Body of pancreas (tissue), 4 donors: ENCODE measurements around the gene SCRG1. TPM values are rescaled to one million over a fixed set of nuclear protein-coding genes. Genes with fewer than 3 reads are reported as not detected.

Source experiments
- ATAC-seq: fragments of 150-250 bp; one replicate; pipeline ENCODE4 v1.9.1; 2016
- DNase-seq, 4 donors: peaks; one replicate each; pipeline ENCODE4 v3.0.0-alpha.2; 2019
- H3K27ac ChIP-seq, 4 donors: fragments of 200-600 bp; sonication (generic); 1 replicate in 3 of 4; 2 replicates in 1 of 4; pipeline versions ENCODE4 v1.5.1 to v1.6.1; 2016 to 2019; ENCODE audit warnings: mild to moderate bottlenecking in 1 of 4, mixed read lengths in 1 of 4, moderate library complexity in 1 of 4
- H3K27me3 ChIP-seq, 2 donors: fragments of 200-600 bp; sonication (generic); one replicate each; pipeline ENCODE4 v1.6.0; 2016; ENCODE audit warnings: mild to moderate bottlenecking in 1 of 2
- H3K36me3 ChIP-seq, 2 donors: fragments of 200-600 bp; sonication (generic); replicated peaks in 1 of 2; 2 replicates each; pipeline ENCODE4 v1.5.1; 2016; ENCODE audit warnings: low read depth in 2 of 2; ENCODE audit not compliant: insufficient read depth in 1 of 2
- H3K4me1 ChIP-seq: fragments of 200-600 bp; sonication (generic); one replicate; pipeline ENCODE4 v1.6.0; 2016
- H3K4me3 ChIP-seq, 2 donors: fragments of 200-600 bp; sonication (generic); 1 replicate in 1 of 2; 2 replicates in 1 of 2; pipeline ENCODE4 v1.5.1; 2016 to 2019
- H3K9me3 ChIP-seq, 3 donors: fragments of 200-600 bp; sonication (generic); 1 replicate in 2 of 3; 2 replicates in 1 of 3; pipeline ENCODE4 v1.5.1; 2016
- POLR2A ChIP-seq, 3 donors: fragments of 450-650 bp; IDR thresholded peaks; one replicate each; pipeline ENCODE4 v1.6.1; 2016; ENCODE audit warnings: antibody characterized with exemption in 3 of 3, mild to moderate bottlenecking in 2 of 3
- WGBS, 2 donors: methylation state at CpG; one replicate each; pipeline ENCODE4 v1.1.5; 2017; 5-methylcytosine and 5-hydroxymethylcytosine counted together
- intact Hi-C: fragments of 100-400 bp; cut with DNase I; formaldehyde crosslinking; loops from one replicate; pipeline ENCODE4 v1.15.1; 2023
- total RNA-seq, 2 donors: library from RNA; depleted of rRNA; stranded (reverse); fragments of >200 nt; gene quantifications; one replicate each; pipeline ENCODE4 v1.1.0, GENCODE V29; 2016
- TF ChIP-seq, protein P1 (sequence below), 7 experiments: fragments of 450-650 bp in 4 of 7; fragments of 200-600 bp in 3 of 7; sonication (generic) in 3 of 7; IDR thresholded peaks; one replicate each; pipeline ENCODE4 v1.5.1; 2016 to 2019; ENCODE audit warnings: antibody characterized with exemption in 7 of 7

SCRG1 gene
- total RNA-seq, 2 donors from 2014 or later: not detected

- Histone ChIP-seq H3K9me3 (no peaks in the 10 kb centered on the region), H3K27ac (no peak overlapping the region), H3K36me3 (no peaks in the 10 kb centered on the region), H3K4me1 (no peaks in the 10 kb centered on the region), H3K27me3 (no peaks in the 10 kb centered on the region), H3K4me3 (no peak overlapping the region)
- no peak for ATAC-seq
- DNase-seq: no peak
- TF ChIP-seq POLR2A (IDR thresholded peaks at IDR 0.05): no peak
- TF ChIP-seq, protein P1, sequence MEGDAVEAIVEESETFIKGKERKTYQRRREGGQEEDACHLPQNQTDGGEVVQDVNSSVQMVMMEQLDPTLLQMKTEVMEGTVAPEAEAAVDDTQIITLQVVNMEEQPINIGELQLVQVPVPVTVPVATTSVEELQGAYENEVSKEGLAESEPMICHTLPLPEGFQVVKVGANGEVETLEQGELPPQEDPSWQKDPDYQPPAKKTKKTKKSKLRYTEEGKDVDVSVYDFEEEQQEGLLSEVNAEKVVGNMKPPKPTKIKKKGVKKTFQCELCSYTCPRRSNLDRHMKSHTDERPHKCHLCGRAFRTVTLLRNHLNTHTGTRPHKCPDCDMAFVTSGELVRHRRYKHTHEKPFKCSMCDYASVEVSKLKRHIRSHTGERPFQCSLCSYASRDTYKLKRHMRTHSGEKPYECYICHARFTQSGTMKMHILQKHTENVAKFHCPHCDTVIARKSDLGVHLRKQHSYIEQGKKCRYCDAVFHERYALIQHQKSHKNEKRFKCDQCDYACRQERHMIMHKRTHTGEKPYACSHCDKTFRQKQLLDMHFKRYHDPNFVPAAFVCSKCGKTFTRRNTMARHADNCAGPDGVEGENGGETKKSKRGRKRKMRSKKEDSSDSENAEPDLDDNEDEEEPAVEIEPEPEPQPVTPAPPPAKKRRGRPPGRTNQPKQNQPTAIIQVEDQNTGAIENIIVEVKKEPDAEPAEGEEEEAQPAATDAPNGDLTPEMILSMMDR (IDR thresholded peaks at IDR 0.05): no peak
- intact Hi-C loops: no loop called here
- WGBS, 2 donors: 67 to 80% methylated on average over 2 of the region's 2 CpGs
Observed at GRCh38 chr4:173346074-173346473, 52.8 kb downstream of the SCRG1 start.

- Histone ChIP-seq H3K9me3 (no peaks in the 10 kb centered on the region), H3K4me3 (no peak overlapping the region), H3K36me3 (no peaks in the 10 kb centered on the region), H3K4me1 (no peaks in the 10 kb centered on the region), H3K27me3 (no peaks in the 10 kb centered on the region), H3K27ac (no peak overlapping the region)
- no peak for DNase-seq
- intact Hi-C loops: no loop called here
- ATAC-seq: no peak
- 36 to 49% methylated on average over 2 of the region's 2 CpGs for WGBS, 2 donors
- TF ChIP-seq, protein P1 (IDR thresholded peaks at IDR 0.05): no peak
- no peak for TF ChIP-seq POLR2A (IDR thresholded peaks at IDR 0.05)
Observed at GRCh38 chr4:173345648-173346047, 53.3 kb downstream of the SCRG1 start.

DNA sequence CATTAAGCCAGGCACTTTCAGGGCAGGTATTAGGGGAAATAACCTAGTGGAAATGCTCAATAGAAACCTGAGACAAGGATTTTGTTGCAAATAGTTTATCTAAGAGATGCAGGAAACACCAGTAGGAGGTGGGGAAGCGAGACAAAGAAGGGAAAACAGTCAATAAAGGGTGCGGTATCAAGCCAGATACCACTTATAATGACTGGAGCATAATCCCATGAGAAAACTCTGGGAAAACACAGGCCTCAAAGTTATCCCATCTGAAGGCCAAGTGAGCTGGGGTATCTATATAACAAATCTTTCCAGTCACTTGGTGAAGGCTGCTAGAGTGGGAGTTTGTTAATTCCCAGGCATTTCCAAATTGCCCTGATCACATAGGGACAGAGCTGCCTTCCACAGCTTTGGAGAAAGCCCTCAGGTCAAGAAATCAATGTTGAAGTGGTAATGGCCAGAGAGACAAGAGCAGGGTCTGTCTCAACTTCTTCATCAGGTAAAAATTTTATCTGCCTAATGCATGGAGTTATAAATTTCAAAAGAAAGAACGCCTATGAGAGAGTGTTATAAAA is 55.0 kb downstream of the SCRG1 start:
- TF ChIP-seq POLR2A (IDR thresholded peaks at IDR 0.05): no peak
- TF ChIP-seq, protein P1 (IDR thresholded peaks at IDR 0.05): no peak
- no peaks in the 10 kb centered on the region for H3K36me3 ChIP-seq
- H3K27me3 ChIP-seq: no peaks in the 10 kb centered on the region
- ATAC-seq (no peak), DNase-seq (no peak)
- no peaks in the 10 kb centered on the region for H3K9me3 ChIP-seq
- H3K4me1 ChIP-seq: no peaks in the 10 kb centered on the region
- intact Hi-C loops: no loop called here
- WGBS, 2 donors: 61 to 72% methylated on average over 3 of the region's 3 CpGs
- H3K4me3 ChIP-seq: no peak overlapping the region
- H3K27ac ChIP-seq: no peak overlapping the region

DNA sequence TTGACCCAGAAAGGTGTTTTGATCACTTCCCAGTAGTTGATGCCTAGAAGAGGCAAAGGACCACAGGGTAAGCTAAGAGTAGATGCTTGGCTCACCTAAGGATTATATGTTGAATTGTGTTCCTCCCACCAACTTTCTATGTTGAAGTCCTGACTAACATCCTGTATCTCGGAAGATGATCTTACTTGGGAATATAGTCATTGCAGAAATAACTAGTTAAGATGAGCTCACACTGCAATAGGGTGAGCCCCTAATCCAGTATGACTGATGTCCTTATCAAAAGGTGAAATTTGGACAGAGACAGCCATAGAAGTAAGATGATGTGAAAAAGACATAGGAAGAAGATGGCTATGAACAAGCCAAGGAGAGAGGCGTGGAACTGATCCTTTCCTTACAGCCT is 61.5 kb downstream of the SCRG1 start:
- H3K4me3 ChIP-seq: no peak overlapping the region
- no peaks in the 10 kb centered on the region for H3K36me3 ChIP-seq
- intact Hi-C loops: no loop called here
- H3K27ac ChIP-seq: no peak overlapping the region
- 89 to 97% methylated on average over 2 of the region's 2 CpGs for WGBS, 2 donors
- DNase-seq (no peak), ATAC-seq (no peak)
- peaks cover 13% of the 10 kb centered on the region for H3K4me1 ChIP-seq
- no peak for TF ChIP-seq POLR2A (IDR thresholded peaks at IDR 0.05)
- TF ChIP-seq, protein P1 (IDR thresholded peaks at IDR 0.05): no peak
- no peaks in the 10 kb centered on the region for H3K9me3 ChIP-seq
- no peaks in the 10 kb centered on the region for H3K27me3 ChIP-seq
